Suprapubic skin (tissue), 4 donors: Measurements from ENCODE around the gene KCNMB1. TPM values are rescaled to one million over a fixed set of nuclear protein-coding genes. Genes with fewer than 3 reads are reported as not detected.

Experiments used
- DNase-seq, 2 donors: peaks; one replicate each; pipeline ENCODE4 v3.0.0-alpha.2; 2019; ENCODE audit warnings: low spot score in 2 of 2
- H3K27ac ChIP-seq: fragments of 200-600 bp; sonication (generic); one replicate; pipeline ENCODE4 v1.5.1; 2019
- H3K27me3 ChIP-seq: fragments of 200-600 bp; sonication (generic); one replicate; pipeline ENCODE4 v1.5.1; 2019
- H3K36me3 ChIP-seq: fragments of 200-600 bp; sonication (generic); one replicate; pipeline ENCODE4 v1.5.1; 2019
- H3K4me1 ChIP-seq: fragments of 200-600 bp; sonication (generic); one replicate; pipeline ENCODE4 v1.5.1; 2019
- H3K4me3 ChIP-seq: fragments of 200-600 bp; sonication (generic); one replicate; pipeline ENCODE4 v1.5.1; 2019; ENCODE audit warnings: mild to moderate bottlenecking
- H3K9me3 ChIP-seq: fragments of 200-600 bp; sonication (generic); one replicate; pipeline ENCODE4 v1.5.1; 2019
- CTCF ChIP-seq, 2 donors: fragments of 200-600 bp in 1 of 2; fragments of 450-650 bp in 1 of 2; sonication (generic) in 1 of 2; IDR thresholded peaks; one replicate each; pipeline ENCODE4 v1.5.1; 2016 to 2019; ENCODE audit warnings: antibody characterized with exemption in 2 of 2, mild to moderate bottlenecking in 1 of 2, moderate library complexity in 1 of 2
- EP300 ChIP-seq: sonication (generic); formaldehyde crosslinking; IDR thresholded peaks from one replicate; pipeline ENCODE4 v1.6.1; 2017; ENCODE audit warnings: antibody characterized with exemption
- POLR2A ChIP-seq, 2 donors: fragments of 450-650 bp; IDR thresholded peaks; one replicate each; pipeline ENCODE4 v1.6.1; 2017; ENCODE audit warnings: antibody characterized with exemption in 2 of 2, mild to moderate bottlenecking in 2 of 2, moderate library complexity in 2 of 2
- POLR2AphosphoS5 ChIP-seq, 3 donors: sonication (generic); formaldehyde crosslinking; IDR thresholded peaks; one replicate each; pipeline ENCODE4 v1.6.1; 2017; ENCODE audit warnings: antibody characterized with exemption in 3 of 3
- WGBS: methylation state at CpG from one replicate; pipeline ENCODE4 v1.1.5; 2018; 5-methylcytosine and 5-hydroxymethylcytosine counted together
- total RNA-seq, 4 donors: library from RNA; depleted of rRNA; stranded (reverse); fragments of >200 nt; gene quantifications; one replicate each; pipeline ENCODE4 v1.1.0, GENCODE V29; 2016

Gene KCNMB1
- total RNA-seq, 4 donors from 2014 or later: 1.3 to 3.7 (median 1.9) TPM

DNA sequence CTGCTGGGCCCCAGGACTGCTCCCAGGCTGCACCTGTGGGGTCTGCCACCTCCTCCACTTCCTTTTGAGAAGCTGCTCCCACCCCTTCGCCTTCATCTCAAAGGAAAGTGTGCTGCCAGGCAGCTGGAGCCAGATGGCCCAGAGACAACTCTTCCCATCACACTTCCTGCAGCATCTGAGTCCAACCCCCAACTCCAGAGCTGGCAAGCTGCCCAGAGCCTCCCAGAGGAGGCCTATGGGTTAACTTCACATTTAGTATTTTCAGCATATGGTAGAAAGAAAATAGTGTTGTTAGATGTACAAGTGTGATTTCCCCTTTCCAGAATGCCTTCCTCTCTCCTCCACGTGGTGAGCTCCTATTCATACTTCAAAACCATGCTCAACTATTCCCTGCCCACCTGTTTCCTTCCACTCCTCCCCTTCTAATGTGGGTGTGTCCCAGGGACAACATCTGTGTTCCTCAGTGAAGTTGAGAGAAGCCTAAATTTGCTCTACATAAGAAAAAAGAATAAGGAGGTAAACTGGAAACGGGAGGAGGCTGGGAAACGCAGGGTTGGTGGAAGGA, 38.6 kb upstream of the KCNMB1 start:
- Histone ChIP-seq H3K9me3 (no peaks in the 10 kb centered on the region), H3K4me1 (peaks cover 4% of the 10 kb centered on the region), H3K36me3 (no peaks in the 10 kb centered on the region), H3K27me3 (no peaks in the 10 kb centered on the region), H3K27ac (no peak overlapping the region), H3K4me3 (no peak overlapping the region)
- DNase-seq: no peak
- WGBS: 38% methylated on average over 4 of the region's 4 CpGs
- TF ChIP-seq POLR2A (IDR thresholded peaks at IDR 0.05) (no peak), CTCF (IDR thresholded peaks at IDR 0.05) (no peak), EP300 (no peak), POLR2AphosphoS5 (IDR thresholded peaks at IDR 0.05) (no peak)

GRCh38 chr5:170426786-170427185, 37.6 kb upstream of the KCNMB1 start:
- H3K36me3 ChIP-seq: no peaks in the 10 kb centered on the region
- H3K27me3 ChIP-seq: no peaks in the 10 kb centered on the region
- no peak for TF ChIP-seq POLR2AphosphoS5 (IDR thresholded peaks at IDR 0.05)
- TF ChIP-seq CTCF (IDR thresholded peaks at IDR 0.05): no peak
- no peak for TF ChIP-seq POLR2A (IDR thresholded peaks at IDR 0.05)
- TF ChIP-seq EP300: no peak
- no peak overlapping the region for H3K27ac ChIP-seq
- H3K9me3 ChIP-seq: no peaks in the 10 kb centered on the region
- 69% methylated on average over 6 of the region's 6 CpGs for WGBS
- H3K4me3 ChIP-seq: no peak overlapping the region
- no peak for DNase-seq
- peaks cover 4% of the 10 kb centered on the region for H3K4me1 ChIP-seq

DNA sequence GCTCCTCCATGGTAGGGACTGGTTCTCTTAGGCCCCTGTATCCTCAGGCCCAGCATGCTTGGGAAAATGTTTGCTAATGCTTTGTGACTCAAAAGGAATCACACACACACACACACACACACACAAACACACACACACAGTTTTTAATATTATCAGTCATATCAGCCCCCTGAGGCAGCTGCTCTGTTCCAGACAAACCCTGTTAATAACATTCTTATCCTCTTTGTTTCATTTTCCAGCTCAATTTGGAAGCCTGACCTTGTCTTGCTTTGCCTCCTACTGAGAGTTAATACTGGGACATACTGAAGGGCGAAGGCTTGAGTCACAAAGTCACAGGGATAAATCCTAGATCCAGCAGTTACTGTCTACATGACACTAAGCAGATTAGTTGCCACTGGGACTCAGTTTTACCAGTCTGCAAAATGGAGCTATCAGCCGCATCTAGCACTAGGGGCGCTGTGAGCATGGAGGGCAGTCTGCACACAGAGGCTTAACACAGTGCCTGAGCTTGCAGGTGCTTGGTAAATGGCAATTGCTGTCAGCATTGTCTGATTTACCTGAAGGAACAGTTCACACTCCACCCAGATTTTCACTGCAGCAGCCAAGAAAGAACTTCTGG, 37.1 kb upstream of the KCNMB1 start:
- peaks cover 7% of the 10 kb centered on the region for H3K4me1 ChIP-seq
- no peak for DNase-seq
- H3K27ac ChIP-seq: no peak overlapping the region
- H3K36me3 ChIP-seq: no peaks in the 10 kb centered on the region
- no peaks in the 10 kb centered on the region for H3K9me3 ChIP-seq
- no peaks in the 10 kb centered on the region for H3K27me3 ChIP-seq
- 89% methylated on average over 3 of the region's 3 CpGs for WGBS
- TF ChIP-seq POLR2AphosphoS5 (IDR thresholded peaks at IDR 0.05) (no peak), EP300 (no peak), CTCF (IDR thresholded peaks at IDR 0.05) (no peak), POLR2A (IDR thresholded peaks at IDR 0.05) (no peak)
- no peak overlapping the region for H3K4me3 ChIP-seq

- no peak for DNase-seq
- H3K9me3 ChIP-seq: no peaks in the 10 kb centered on the region
- H3K27me3 ChIP-seq: no peaks in the 10 kb centered on the region
- H3K4me3 ChIP-seq: no peak overlapping the region
- no peaks in the 10 kb centered on the region for H3K36me3 ChIP-seq
- WGBS: 89% methylated on average over 5 of the region's 6 CpGs
- TF ChIP-seq CTCF (IDR thresholded peaks at IDR 0.05): no peak
- TF ChIP-seq POLR2AphosphoS5 (IDR thresholded peaks at IDR 0.05): no peak
- no peak for TF ChIP-seq EP300
- TF ChIP-seq POLR2A (IDR thresholded peaks at IDR 0.05): no peak
- H3K4me1 ChIP-seq: peaks cover 12% of the 10 kb centered on the region
- H3K27ac ChIP-seq: no peak overlapping the region
Observed at GRCh38 chr5:170425731-170426130, 36.6 kb upstream of the KCNMB1 start.

- peaks cover 13% of the 10 kb centered on the region for H3K4me1 ChIP-seq
- H3K4me3 ChIP-seq: no peak overlapping the region
- WGBS: 92% methylated on average over 4 of the region's 4 CpGs
- H3K27me3 ChIP-seq: no peaks in the 10 kb centered on the region
- no peaks in the 10 kb centered on the region for H3K36me3 ChIP-seq
- TF ChIP-seq EP300: no peak
- no peak for TF ChIP-seq POLR2A (IDR thresholded peaks at IDR 0.05)
- TF ChIP-seq POLR2AphosphoS5 (IDR thresholded peaks at IDR 0.05): no peak
- no peaks in the 10 kb centered on the region for H3K9me3 ChIP-seq
- no peak overlapping the region for H3K27ac ChIP-seq
- no peak for DNase-seq
Observed at GRCh38 chr5:170424629-170425028, 35.5 kb upstream of the KCNMB1 start.
